ENCODE results near the gene CLEC11A. TPM values are rescaled to one million over a fixed set of nuclear protein-coding genes. Genes with fewer than 3 reads are reported as not detected.
"Not testable (repeated sequence)": the region's sequence is repeated elsewhere in the genome, so short reads cannot be mapped to it uniquely, and the experiment has no call there.

Gene CLEC11A
- total RNA-seq, 2 experiments from 2014 or later = 2.0 to 4.5 TPM

DNA sequence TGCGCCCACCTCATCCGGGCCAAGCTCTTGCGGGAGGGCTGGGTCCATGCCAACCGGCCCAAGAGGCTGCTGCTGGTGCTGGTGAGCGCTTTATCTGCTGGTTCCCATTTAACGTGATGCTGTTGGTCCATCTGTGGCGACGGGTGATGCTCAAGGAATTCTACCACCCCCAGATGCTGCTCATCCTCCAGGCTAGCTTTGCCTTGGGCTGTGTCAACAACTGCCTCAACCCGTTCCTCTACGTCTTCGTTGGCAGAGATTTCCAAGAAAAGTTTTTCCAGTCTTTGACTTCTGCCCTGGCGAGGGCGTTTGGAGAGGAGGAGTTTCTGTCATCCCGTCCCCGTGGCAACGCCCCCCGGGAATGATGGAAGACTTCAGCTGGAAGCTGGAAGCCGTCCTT lies 35.9 kb downstream of the CLEC11A start:
- POLR2A ChIA-PET; BruUV-seq (replicated peaks); CTCF ChIA-PET (ENCODE audit: unreplicated experiment): not testable (repeated sequence)

GRCh38 chr19:50759886-50760285 lies 36.7 kb downstream of the CLEC11A start:
- BruUV-seq (replicated peaks) = no TSS peak
- peak overlapping the region; percentile 97; the same call in 1 of the 2 replicates for H2AFZ ChIP-seq (ENCODE audit: low read length)

More for the DNA sequence above, 35.9 kb downstream of the CLEC11A start:
- DNase-seq (ENCODE audit: low spot score); H3K9me3 ChIP-seq (ENCODE audit: low read length); H3K9me2 ChIP-seq (ENCODE audit: insufficient read depth, low read length); H3K27ac ChIP-seq (ENCODE audit: low read depth, low read length, poor library complexity, severe bottlenecking); H3K4me2 ChIP-seq (ENCODE audit: low read length); intact Hi-C loops (cut with micrococcal nuclease; ENCODE audit: unreplicated experiment); H3K79me2 ChIP-seq (ENCODE audit: insufficient read depth, low read depth, low read length); H2AFZ ChIP-seq (ENCODE audit: low read length); H4K20me1 ChIP-seq (ENCODE audit: insufficient read depth, low read length); H3K4me1 ChIP-seq (ENCODE audit: insufficient read depth, low read length, poor library complexity, severe bottlenecking); H3K4me3 ChIP-seq (ENCODE audit: low read depth, low read length, poor library complexity, severe bottlenecking); H3K36me3 ChIP-seq (ENCODE audit: insufficient read depth, low read length): not testable (repeated sequence)

GRCh38 chr19:50761501-50761900 lies 38.3 kb downstream of the CLEC11A start:
- H3K27ac ChIP-seq (ENCODE audit: low read depth, low read length, poor library complexity, severe bottlenecking); H3K9me2 ChIP-seq (ENCODE audit: insufficient read depth, low read length); CTCF ChIA-PET (ENCODE audit: unreplicated experiment); intact Hi-C loops (cut with micrococcal nuclease; ENCODE audit: unreplicated experiment); H3K9me3 ChIP-seq (ENCODE audit: low read length); H3K36me3 ChIP-seq (ENCODE audit: insufficient read depth, low read length); H3K4me3 ChIP-seq (ENCODE audit: low read depth, low read length, poor library complexity, severe bottlenecking); BruUV-seq (replicated peaks); DNase-seq (ENCODE audit: low spot score); H4K20me1 ChIP-seq (ENCODE audit: insufficient read depth, low read length); H3K4me2 ChIP-seq (ENCODE audit: low read length); H3K4me1 ChIP-seq (ENCODE audit: insufficient read depth, low read length, poor library complexity, severe bottlenecking); H3K79me2 ChIP-seq (ENCODE audit: insufficient read depth, low read depth, low read length); POLR2A ChIA-PET; H2AFZ ChIP-seq (ENCODE audit: low read length): not testable (repeated sequence)

More at GRCh38 chr19:50759886-50760285, 36.7 kb downstream of the CLEC11A start:
- H3K9me3 ChIP-seq (ENCODE audit: low read length) = no peaks in the 10 kb centered on the region
- no peak overlapping the region for H3K27ac ChIP-seq (ENCODE audit: low read depth, low read length, poor library complexity, severe bottlenecking)
- H3K4me2 ChIP-seq (ENCODE audit: low read length) = no peak overlapping the region
- TF ChIP-seq EZH2phosphoT487 (IDR thresholded peaks at IDR 0.05; ENCODE audit: borderline replicate concordance, low read depth, low read length) (no peak), CTCF (conservative IDR thresholded peaks at IDR 0.05; ENCODE audit: low read length) (no peak)
- CTCF ChIA-PET (ENCODE audit: unreplicated experiment) = no interaction called here
- no peaks in the 10 kb centered on the region for H3K79me2 ChIP-seq (ENCODE audit: insufficient read depth, low read depth, low read length)
- no peaks in the 10 kb centered on the region for H3K36me3 ChIP-seq (ENCODE audit: insufficient read depth, low read length)
- POLR2A ChIA-PET = interaction anchor here (0.8 kb wide), 1 partner anchor 9 kb away, joined by 3 read pairs; no protein-coding TSS in a partner anchor
- no peak overlapping the region for H3K4me3 ChIP-seq (ENCODE audit: low read depth, low read length, poor library complexity, severe bottlenecking)
- H3K9me2 ChIP-seq (ENCODE audit: insufficient read depth, low read length) = no peaks in the 10 kb centered on the region
- H3K4me1 ChIP-seq (ENCODE audit: insufficient read depth, low read length, poor library complexity, severe bottlenecking) = no peaks in the 10 kb centered on the region
- intact Hi-C loops (cut with micrococcal nuclease; ENCODE audit: unreplicated experiment) = no loop called here
- H4K20me1 ChIP-seq (ENCODE audit: insufficient read depth, low read length) = no peaks in the 10 kb centered on the region
- DNase-seq (ENCODE audit: low spot score) = peak; percentile 78

DNA sequence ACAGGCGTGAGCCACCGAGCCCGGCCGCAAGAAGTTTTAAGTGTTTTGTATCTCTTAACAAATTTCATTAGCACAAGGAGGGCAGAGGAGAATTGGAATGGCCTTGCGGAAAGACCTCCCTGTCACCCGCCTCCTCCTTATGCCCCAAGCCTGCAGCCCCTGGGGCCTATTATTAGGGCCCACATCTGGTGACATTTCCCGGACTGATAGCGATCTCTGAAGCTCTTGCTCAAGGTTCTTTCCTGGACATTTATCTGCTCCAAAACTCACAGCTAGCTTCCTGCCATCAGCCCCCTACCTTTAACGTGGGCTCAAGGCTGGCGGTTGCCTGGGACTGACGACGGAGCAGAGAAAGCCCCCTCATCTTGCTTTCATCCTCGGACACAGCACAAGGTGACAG lies 40.4 kb downstream of the CLEC11A start:
- H4K20me1 ChIP-seq (ENCODE audit: insufficient read depth, low read length); DNase-seq (ENCODE audit: low spot score); POLR2A ChIA-PET; H3K4me3 ChIP-seq (ENCODE audit: low read depth, low read length, poor library complexity, severe bottlenecking); H2AFZ ChIP-seq (ENCODE audit: low read length); H3K4me2 ChIP-seq (ENCODE audit: low read length); H3K36me3 ChIP-seq (ENCODE audit: insufficient read depth, low read length); CTCF ChIA-PET (ENCODE audit: unreplicated experiment); BruUV-seq (replicated peaks); H3K4me1 ChIP-seq (ENCODE audit: insufficient read depth, low read length, poor library complexity, severe bottlenecking); intact Hi-C loops (cut with micrococcal nuclease; ENCODE audit: unreplicated experiment); H3K79me2 ChIP-seq (ENCODE audit: insufficient read depth, low read depth, low read length); H3K27ac ChIP-seq (ENCODE audit: low read depth, low read length, poor library complexity, severe bottlenecking); H3K9me3 ChIP-seq (ENCODE audit: low read length); H3K9me2 ChIP-seq (ENCODE audit: insufficient read depth, low read length): not testable (repeated sequence)

All from OCI-LY7 (cell line).